Lung (tissue), 12 donors: Measurements from ENCODE around the gene GPATCH3. TPM values are rescaled to one million over a fixed set of nuclear protein-coding genes. Genes with fewer than 3 reads are reported as not detected.

Experiments used
- ATAC-seq: fragments of 200-7000 bp; cut with Tn5 transposase; one replicate; pipeline ENCODE4 v1.9.1; 2020; ENCODE audit warnings: moderate number of reproducible peaks; ENCODE audit not compliant: insufficient read depth, low FRiP score
- DNase-seq, 3 donors: peaks; one replicate each; pipeline ENCODE4 v3.0.0-alpha.2; 2013 to 2017
- H3K27ac ChIP-seq, 2 donors: one replicate each; pipeline ENCODE4 v1.5.1; 2013; ENCODE audit warnings: mild to moderate bottlenecking in 2 of 2, moderate library complexity in 2 of 2, control low read depth in 1 of 2, inconsistent platforms in 1 of 2, low read depth in 1 of 2, low read length in 1 of 2
- H3K27me3 ChIP-seq, 3 donors: one replicate each; pipeline ENCODE4 v1.5.1; 2013; ENCODE audit warnings: low read length in 2 of 3; ENCODE audit not compliant: control insufficient read depth in 3 of 3, insufficient read depth in 3 of 3
- H3K36me3 ChIP-seq, 4 donors: one replicate each; pipeline ENCODE4 v1.5.1; 2013; ENCODE audit warnings: low read length in 4 of 4, mild to moderate bottlenecking in 1 of 4, moderate library complexity in 1 of 4; ENCODE audit not compliant: control insufficient read depth in 4 of 4, insufficient read depth in 4 of 4
- H3K4me1 ChIP-seq, 5 donors: one replicate each; pipeline ENCODE4 v1.5.1; 2013; ENCODE audit warnings: low read length in 5 of 5, mild to moderate bottlenecking in 2 of 5, moderate library complexity in 1 of 5; ENCODE audit not compliant: control insufficient read depth in 5 of 5, insufficient read depth in 5 of 5
- H3K4me3 ChIP-seq: one replicate; pipeline ENCODE4 v1.5.1; 2013; ENCODE audit warnings: mild to moderate bottlenecking, control low read depth, moderate library complexity
- H3K9ac ChIP-seq, 2 donors: one replicate each; pipeline ENCODE4 v1.5.1; 2013; ENCODE audit warnings: low read length in 2 of 2, control low read depth in 1 of 2; ENCODE audit not compliant: insufficient read depth in 1 of 2
- H3K9me3 ChIP-seq, 4 donors: one replicate each; pipeline ENCODE4 v1.5.1; 2013; ENCODE audit warnings: low read length in 3 of 4, mild to moderate bottlenecking in 1 of 4, moderate library complexity in 1 of 4; ENCODE audit not compliant: control insufficient read depth in 4 of 4, insufficient read depth in 3 of 4
- CTCF ChIP-seq: IDR thresholded peaks from 2 replicates; pipeline ENCODE4 v1.5.1; 2012; ENCODE audit warnings: mild to moderate bottlenecking; ENCODE audit errors: control extremely low read depth, extremely low read depth
- WGBS, 2 donors: extraction: QIAGEN DNeasy Blood & Tissue Kit; methylation state at CpG; one replicate each; pipeline ENCODE4 v1.1.7; 2013; 5-methylcytosine and 5-hydroxymethylcytosine counted together
- polyA plus RNA-seq, 2 donors: library from polyadenylated mRNA; stranded (reverse); fragments of 200-250 nt; gene quantifications; one replicate each; pipeline ENCODE4 v1.2.1, GENCODE V29; 2013
- total RNA-seq, 2 donors: library from RNA; depleted of rRNA in 1 of 2; stranded (reverse); fragments of >200 nt in 1 of 2; gene quantifications; one replicate each; pipeline ENCODE4 v1.2.1, GENCODE V29; 2014 to 2021
- donor health status: control.
- donor health status: control.
- donor health status: Bipolar disorder and iron deficiency.
- donor health status: healthy.
- donor health status: DM: yes; HTN: yes; CAD: no.

Gene GPATCH3
- total and polyA plus RNA-seq, 4 donors = 10.4 to 17.5 (median 14.1) TPM

GRCh38 chr1:26890467-26890796 lies 9.8 kb downstream of the GPATCH3 start:
- no peaks in the 10 kb centered on the region for H3K27me3 ChIP-seq
- H3K9ac ChIP-seq = peak overlapping the region; percentile 82 to 87
- TF ChIP-seq CTCF = no peak
- ATAC-seq = no peak
- WGBS, 2 donors = 6% methylated on average over 12 of the region's 12 CpGs
- peak overlapping the region; percentile 76 for H3K4me3 ChIP-seq
- H3K27ac ChIP-seq = peak overlapping the region; percentile 88 to 98
- H3K36me3 ChIP-seq = peaks cover 7 to 31% (median 27%) of the 10 kb centered on the region in 4 donors
- no peaks in the 10 kb centered on the region for H3K9me3 ChIP-seq
- no peak for DNase-seq
- peaks cover 0 to 11% (median 7%) of the 10 kb centered on the region in 5 donors for H3K4me1 ChIP-seq

DNA sequence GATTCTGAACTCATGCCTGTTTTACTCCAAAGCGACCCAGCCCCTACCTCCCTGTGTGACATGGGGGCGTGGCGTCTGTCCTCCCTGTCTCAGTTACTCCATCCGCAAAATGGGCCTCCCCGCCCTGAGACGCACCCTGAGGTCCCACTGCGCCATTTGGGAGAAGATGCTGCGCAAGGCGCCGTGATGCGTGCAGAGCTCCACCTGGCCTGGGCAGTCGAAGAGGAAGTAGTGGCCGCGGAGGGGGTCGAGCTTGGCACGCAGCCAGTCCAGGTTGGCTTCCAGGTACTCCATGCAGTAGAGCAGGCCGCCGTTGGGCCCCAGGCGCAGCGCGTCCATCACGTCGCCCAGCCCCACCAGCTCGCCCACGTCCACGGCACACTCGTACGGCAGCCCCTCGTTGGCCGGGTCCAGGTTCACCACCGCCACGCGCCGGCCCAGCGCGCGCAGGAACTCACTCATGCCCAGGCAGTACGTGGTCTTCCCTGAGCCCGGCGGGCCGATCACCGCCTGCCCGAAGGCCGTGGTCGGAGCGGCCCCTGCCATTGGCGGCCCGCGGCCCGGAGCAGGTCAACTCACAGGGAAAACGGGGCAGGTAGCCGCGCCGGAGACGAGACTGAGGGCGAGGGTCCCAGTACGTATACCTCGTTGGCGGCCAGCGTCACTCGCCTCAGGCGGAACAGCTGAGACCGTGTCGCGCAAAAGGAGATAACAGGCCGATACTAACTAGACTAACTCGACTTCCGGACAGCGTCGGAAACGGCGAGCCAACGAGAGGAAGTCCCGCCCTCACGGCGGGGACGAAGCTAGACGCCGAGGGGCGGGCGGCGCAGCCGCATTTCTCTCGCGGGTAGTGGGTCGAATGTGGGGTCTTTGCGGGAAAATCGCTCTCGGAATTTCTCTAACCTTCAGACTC lies 10.5 kb downstream of the GPATCH3 start, which contains the start of gene GPN2:
Gene GPN2, minus strand, starts transcription at position 733 of the 916 bp plus-strand sequence. Its CDS starts 187 bp downstream, at position 546.
- peak; percentile 81 to 92 (median 84) for DNase-seq
- no peaks in the 10 kb centered on the region for H3K27me3 ChIP-seq
- whole genome bisulfite sequencing, 2 donors = 1% methylated on average over 89 of the region's 89 CpGs
- peaks cover 13 to 34% (median 29%) of the 10 kb centered on the region in 4 donors for H3K36me3 ChIP-seq
- peak within 1 kb of the TSS; percentile 88 to 98 for H3K27ac ChIP-seq
- peak; percentile 94 for ATAC-seq
- H3K9ac ChIP-seq = peak within 1 kb of the TSS; percentile 82 to 87
- H3K4me1 ChIP-seq = peaks cover 0 to 11% (median 7%) of the 10 kb centered on the region in 5 donors
- H3K4me3 ChIP-seq = peak within 1 kb of the TSS; percentile 76
- H3K9me3 ChIP-seq = no peaks in the 10 kb centered on the region
- TF ChIP-seq CTCF = no peak

DNA sequence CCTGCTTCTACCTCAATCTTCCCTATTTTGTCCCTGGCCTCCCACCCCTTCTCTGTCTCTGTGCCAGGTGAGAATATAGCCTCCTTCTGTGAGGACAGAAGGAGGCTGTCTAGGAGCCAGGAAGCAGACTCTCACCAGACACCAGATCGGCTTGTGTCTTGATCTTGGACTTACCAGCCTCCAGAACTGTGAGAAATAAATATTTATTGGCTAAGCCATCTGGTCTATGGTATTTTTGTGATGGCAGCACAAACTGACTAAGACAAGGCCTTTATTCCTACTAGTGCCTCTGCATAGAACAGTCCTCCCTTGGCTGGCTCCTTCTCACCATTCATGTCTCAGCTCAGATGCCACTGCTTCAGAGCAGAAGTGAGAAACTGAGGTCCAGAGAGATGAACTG lies 12.0 kb downstream of the GPATCH3 start:
- Histone ChIP-seq H3K27ac (no peak overlapping the region), H3K36me3 (peaks cover 22 to 40% (median 37%) of the 10 kb centered on the region in 4 donors), H3K9me3 (peaks cover 0 to 2% (median 0%) of the 10 kb centered on the region in 4 donors), H3K9ac (no peak overlapping the region), H3K4me1 (peaks cover 0 to 11% (median 7%) of the 10 kb centered on the region in 5 donors), H3K27me3 (no peaks in the 10 kb centered on the region), H3K4me3 (no peak overlapping the region)
- DNase-seq (no peak), ATAC-seq (no peak)
- 79 to 94% methylated on average over 1 of the region's 1 CpG for WGBS, 2 donors
- TF ChIP-seq CTCF = no peak
